OCI-LY3 (cell line): ENCODE results near the gene SIGLEC5.
A peak's percentile ranks its signal among the peaks of the same experiment; 100 is the strongest.

Experiments
- H2AFZ ChIP-seq: fragments of 200-600, 300-600 bp; shearing (Covaris generic); 2 replicates; pipeline ENCODE4 v1.6.0; 2014; ENCODE audit warnings: antibody characterized with exemption, low read depth, low read length
- H3K27ac ChIP-seq: fragments of 200-600, 300-600 bp; sonication (generic); 2 replicates; pipeline ENCODE4 v1.5.1; 2014; ENCODE audit warnings: mild to moderate bottlenecking, low read length, moderate library complexity, mixed read lengths
- H3K27me3 ChIP-seq: fragments of 200-600, 300-600 bp; sonication (generic); 2 replicates; pipeline ENCODE4 v1.6.1; 2014; ENCODE audit warnings: low read depth, low read length, mixed read lengths
- H3K36me3 ChIP-seq: fragments of 200-600, 300-600 bp; sonication (generic); replicated peaks from 2 replicates; pipeline ENCODE3; 2014; ENCODE audit warnings: low read depth, low read length, mixed read lengths
- H3K4me1 ChIP-seq: fragments of 300-600, 200-600 bp; sonication (generic); 2 replicates; pipeline ENCODE4 v1.6.1; 2014; ENCODE audit warnings: low read length, mixed read lengths
- H3K4me2 ChIP-seq: fragments of 200-600, 300-600 bp; sonication (generic); 2 replicates; pipeline ENCODE4 v1.6.1; 2014; ENCODE audit warnings: low read length, mixed read lengths
- H3K4me3 ChIP-seq: fragments of 300-600, 200-600 bp; sonication (generic); 2 replicates; pipeline ENCODE4 v1.5.1; 2014; ENCODE audit warnings: antibody characterized with exemption, mild to moderate bottlenecking, low read length, moderate library complexity
- H3K79me2 ChIP-seq: fragments of 300-600, 200-600 bp; shearing (Covaris generic); 2 replicates; pipeline ENCODE4 v1.6.1; 2014; ENCODE audit warnings: mild to moderate bottlenecking, low read length, mixed read lengths
- H3K9ac ChIP-seq: fragments of 300-600, 200-600 bp; shearing (Covaris generic); 2 replicates; pipeline ENCODE4 v1.6.0; 2014; ENCODE audit warnings: mild to moderate bottlenecking, low read length, moderate library complexity
- H3K9me3 ChIP-seq: fragments of 200-600, 300-600 bp; shearing (Covaris generic); 2 replicates; pipeline ENCODE4 v1.6.1; 2014; ENCODE audit warnings: low read length, mixed read lengths; ENCODE audit not compliant: insufficient read depth
- H4K20me1 ChIP-seq: fragments of 200-600, 300-600 bp; sonication (generic); 2 replicates; pipeline ENCODE4 v1.6.1; 2016; ENCODE audit warnings: low read length, mixed read lengths; ENCODE audit not compliant: insufficient read depth
- CTCF ChIP-seq: fragments of 200-600, 300-600 bp; sonication (generic); IDR thresholded peaks from 2 replicates; pipeline ENCODE4 v1.5.1; 2014; ENCODE audit warnings: antibody characterized with exemption, low read length, low read depth
- EZH2phosphoT487 ChIP-seq: fragments of 200-600 bp; shearing (Covaris generic); IDR thresholded peaks from 2 replicates; pipeline ENCODE4 v1.6.1; 2018; ENCODE audit warnings: antibody characterized with exemption, mixed run types, low read depth

Gene SIGLEC5

DNA sequence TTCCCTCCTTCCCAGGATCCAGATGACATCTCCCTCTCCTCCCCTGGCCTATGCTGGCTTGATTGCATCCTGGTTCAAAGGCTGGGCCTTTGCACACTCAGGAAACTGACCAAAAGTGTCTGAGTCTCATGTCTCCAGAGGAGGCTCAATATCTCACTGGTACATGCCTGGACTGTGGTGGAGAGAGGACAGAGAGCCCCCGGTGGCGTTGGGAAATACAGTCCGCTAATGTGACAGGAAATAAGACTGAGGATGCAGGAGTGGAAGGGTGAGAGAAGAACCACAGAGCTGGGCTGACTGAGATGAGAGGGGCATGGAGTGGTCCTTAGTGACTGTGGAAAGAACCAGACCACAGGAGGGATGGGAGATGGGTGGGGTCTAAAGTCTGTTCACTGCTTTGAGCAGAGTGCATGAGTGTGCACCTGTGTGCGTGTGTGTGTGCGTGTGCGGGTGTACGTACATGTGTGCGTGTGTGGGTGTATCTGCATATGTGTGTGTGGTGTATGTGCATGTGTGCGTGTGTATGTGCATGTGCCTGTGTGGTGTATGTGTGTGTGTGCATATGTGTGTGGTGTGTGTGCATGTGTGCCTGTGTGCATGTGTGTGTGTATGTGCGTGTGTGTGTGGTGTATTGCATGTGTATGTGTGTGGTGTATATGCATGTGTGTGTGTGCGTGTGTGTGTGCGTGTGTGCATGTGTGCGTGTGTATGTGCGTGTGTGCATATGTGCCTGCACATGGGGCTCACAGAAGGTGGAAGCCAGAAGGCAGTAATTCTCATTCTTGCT is 1.9 kb downstream of the SIGLEC5 start:
- Histone ChIP-seq H3K9me3 (no peaks in the 10 kb centered on the region), H3K36me3 (no peaks in the 10 kb centered on the region), H3K4me1 (no peaks in the 10 kb centered on the region), H2AFZ (no peak overlapping the region), H3K79me2 (no peaks in the 10 kb centered on the region), H3K27ac (no peak overlapping the region), H3K4me2 (no peak overlapping the region), H3K9ac (no peak overlapping the region), H3K4me3 (no peak overlapping the region), H4K20me1 (no peaks in the 10 kb centered on the region), H3K27me3 (peaks cover 58% of the 10 kb centered on the region)
- TF ChIP-seq EZH2phosphoT487 (no peak), CTCF (no peak)

- no peak overlapping the region for H3K9ac ChIP-seq
- no peaks in the 10 kb centered on the region for H3K79me2 ChIP-seq
- TF ChIP-seq CTCF (no peak), EZH2phosphoT487 (no peak)
- H3K4me2 ChIP-seq = no peak overlapping the region
- H3K27ac ChIP-seq = no peak overlapping the region
- H3K4me1 ChIP-seq = no peaks in the 10 kb centered on the region
- no peak overlapping the region for H2AFZ ChIP-seq
- no peak overlapping the region for H3K4me3 ChIP-seq
- no peaks in the 10 kb centered on the region for H3K9me3 ChIP-seq
- no peaks in the 10 kb centered on the region for H4K20me1 ChIP-seq
- peaks cover 65% of the 10 kb centered on the region for H3K27me3 ChIP-seq
- H3K36me3 ChIP-seq = no peaks in the 10 kb centered on the region
Observed at GRCh38 chr19:51627491-51628138, 2.6 kb downstream of the SIGLEC5 start.

GRCh38 chr19:51626675-51627074 is 3.5 kb downstream of the SIGLEC5 start:
- Histone ChIP-seq H3K4me3 (no peak overlapping the region), H3K9ac (no peak overlapping the region), H3K27ac (no peak overlapping the region), H3K36me3 (no peaks in the 10 kb centered on the region), H3K27me3 (peaks cover 62% of the 10 kb centered on the region), H3K9me3 (no peaks in the 10 kb centered on the region), H3K4me1 (peaks cover 3% of the 10 kb centered on the region), H2AFZ (no peak overlapping the region), H3K79me2 (no peaks in the 10 kb centered on the region), H4K20me1 (no peaks in the 10 kb centered on the region), H3K4me2 (no peak overlapping the region)
- TF ChIP-seq CTCF = no peak
- no peak for TF ChIP-seq EZH2phosphoT487

GRCh38 chr19:51621178-51621577 is 9.0 kb downstream of the SIGLEC5 start:
- peak overlapping the region; percentile 58 for H3K4me2 ChIP-seq
- TF ChIP-seq EZH2phosphoT487 = peak; percentile 72; the same call in 1 of the 2 replicates
- no peak for TF ChIP-seq CTCF
- H3K36me3 ChIP-seq = no peaks in the 10 kb centered on the region
- H3K27me3 ChIP-seq = peaks cover 53% of the 10 kb centered on the region
- H2AFZ ChIP-seq = no peak overlapping the region
- no peaks in the 10 kb centered on the region for H4K20me1 ChIP-seq
- 0 out of 2 replicates have a peak overlapping the region, but pooled peaks have one; percentile 6 for H3K4me3 ChIP-seq
- H3K79me2 ChIP-seq = no peaks in the 10 kb centered on the region
- H3K9me3 ChIP-seq = no peaks in the 10 kb centered on the region
- H3K4me1 ChIP-seq = peaks cover 36% of the 10 kb centered on the region
- H3K27ac ChIP-seq = peak overlapping the region; percentile 41
- H3K9ac ChIP-seq = no peak overlapping the region
